ENCODE results near the gene FXR2. TPM values are rescaled to one million over a fixed set of nuclear protein-coding genes. Genes with fewer than 3 reads are reported as not detected.
"Not testable (repeated sequence)": the region's sequence is repeated elsewhere in the genome, so short reads cannot be mapped to it uniquely, and the experiment has no call there.

Gene FXR2
- polyA plus RNA-seq, 1 donor from 2014 or later, result 118 TPM

GRCh38 chr17:7606280-7606679, 8.4 kb downstream of the FXR2 start:
- Histone ChIP-seq H3K9ac (ENCODE audit: low read length) (no peak overlapping the region), H3K36me3 (ENCODE audit: insufficient read depth, low read length) (no peaks in the 10 kb centered on the region), H3K27ac (ENCODE audit: low read length) (no peak overlapping the region), H3K27me3 (ENCODE audit: insufficient read depth, low read depth, low read length) (no peaks in the 10 kb centered on the region), H3K79me2 (replicated peaks; ENCODE audit: insufficient read depth, low read length) (peaks cover 33% of the 10 kb centered on the region), H3K4me2 (ENCODE audit: low read length) (no peak overlapping the region), H2AFZ (ENCODE audit: low read depth, low read length) (no peak overlapping the region), H3F3A (ENCODE audit: insufficient read depth, low read length, poor library complexity, severe bottlenecking) (no peaks in the 10 kb centered on the region), H3K9me3 (ENCODE audit: low read length) (no peaks in the 10 kb centered on the region), H3K4me3 (ENCODE audit: low read length) (no peak overlapping the region), H3K9me2 (ENCODE audit: insufficient read depth, low read length) (no peaks in the 10 kb centered on the region), H4K20me1 (ENCODE audit: insufficient read depth) (no peaks in the 10 kb centered on the region)
- TF ChIP-seq CTCF (IDR thresholded peaks at IDR 0.05; ENCODE audit: poor library complexity, severe bottlenecking) (no peak), POLR2AphosphoS5 (IDR thresholded peaks at IDR 0.05) (no peak), EP300 (conservative IDR thresholded peaks at IDR 0.05; ENCODE audit: poor library complexity, severe bottlenecking) (no peak), EZH2 (IDR thresholded peaks at IDR 0.05; ENCODE audit: borderline replicate concordance, insufficient read depth, low read length, poor library complexity, severe bottlenecking) (no peak), MXI1 (conservative IDR thresholded peaks at IDR 0.05; ENCODE audit: poor library complexity, severe bottlenecking) (no peak), RAD21 (conservative IDR thresholded peaks at IDR 0.05) (no peak), SMC3 (conservative IDR thresholded peaks at IDR 0.05; ENCODE audit: poor library complexity) (no peak)
- TF ChIP-seq, protein P1, sequence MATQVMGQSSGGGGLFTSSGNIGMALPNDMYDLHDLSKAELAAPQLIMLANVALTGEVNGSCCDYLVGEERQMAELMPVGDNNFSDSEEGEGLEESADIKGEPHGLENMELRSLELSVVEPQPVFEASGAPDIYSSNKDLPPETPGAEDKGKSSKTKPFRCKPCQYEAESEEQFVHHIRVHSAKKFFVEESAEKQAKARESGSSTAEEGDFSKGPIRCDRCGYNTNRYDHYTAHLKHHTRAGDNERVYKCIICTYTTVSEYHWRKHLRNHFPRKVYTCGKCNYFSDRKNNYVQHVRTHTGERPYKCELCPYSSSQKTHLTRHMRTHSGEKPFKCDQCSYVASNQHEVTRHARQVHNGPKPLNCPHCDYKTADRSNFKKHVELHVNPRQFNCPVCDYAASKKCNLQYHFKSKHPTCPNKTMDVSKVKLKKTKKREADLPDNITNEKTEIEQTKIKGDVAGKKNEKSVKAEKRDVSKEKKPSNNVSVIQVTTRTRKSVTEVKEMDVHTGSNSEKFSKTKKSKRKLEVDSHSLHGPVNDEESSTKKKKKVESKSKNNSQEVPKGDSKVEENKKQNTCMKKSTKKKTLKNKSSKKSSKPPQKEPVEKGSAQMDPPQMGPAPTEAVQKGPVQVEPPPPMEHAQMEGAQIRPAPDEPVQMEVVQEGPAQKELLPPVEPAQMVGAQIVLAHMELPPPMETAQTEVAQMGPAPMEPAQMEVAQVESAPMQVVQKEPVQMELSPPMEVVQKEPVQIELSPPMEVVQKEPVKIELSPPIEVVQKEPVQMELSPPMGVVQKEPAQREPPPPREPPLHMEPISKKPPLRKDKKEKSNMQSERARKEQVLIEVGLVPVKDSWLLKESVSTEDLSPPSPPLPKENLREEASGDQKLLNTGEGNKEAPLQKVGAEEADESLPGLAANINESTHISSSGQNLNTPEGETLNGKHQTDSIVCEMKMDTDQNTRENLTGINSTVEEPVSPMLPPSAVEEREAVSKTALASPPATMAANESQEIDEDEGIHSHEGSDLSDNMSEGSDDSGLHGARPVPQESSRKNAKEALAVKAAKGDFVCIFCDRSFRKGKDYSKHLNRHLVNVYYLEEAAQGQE (IDR thresholded peaks at IDR 0.05; ENCODE audit: borderline replicate concordance), result no peak

- H3K27ac ChIP-seq (ENCODE audit: low read length); H2AFZ ChIP-seq (ENCODE audit: low read depth, low read length); H3K4me2 ChIP-seq (ENCODE audit: low read length); H3K27me3 ChIP-seq (ENCODE audit: insufficient read depth, low read depth, low read length); H3K79me2 ChIP-seq (replicated peaks; ENCODE audit: insufficient read depth, low read length); H4K20me1 ChIP-seq (ENCODE audit: insufficient read depth); H3K9ac ChIP-seq (ENCODE audit: low read length); H3K4me3 ChIP-seq (ENCODE audit: low read length); H3K9me3 ChIP-seq (ENCODE audit: low read length); H3F3A ChIP-seq (ENCODE audit: insufficient read depth, low read length, poor library complexity, severe bottlenecking); H3K36me3 ChIP-seq (ENCODE audit: insufficient read depth, low read length); H3K9me2 ChIP-seq (ENCODE audit: insufficient read depth, low read length): not testable (repeated sequence)
Measured at GRCh38 chr17:7597561-7597960, 17.1 kb downstream of the FXR2 start.

DNA sequence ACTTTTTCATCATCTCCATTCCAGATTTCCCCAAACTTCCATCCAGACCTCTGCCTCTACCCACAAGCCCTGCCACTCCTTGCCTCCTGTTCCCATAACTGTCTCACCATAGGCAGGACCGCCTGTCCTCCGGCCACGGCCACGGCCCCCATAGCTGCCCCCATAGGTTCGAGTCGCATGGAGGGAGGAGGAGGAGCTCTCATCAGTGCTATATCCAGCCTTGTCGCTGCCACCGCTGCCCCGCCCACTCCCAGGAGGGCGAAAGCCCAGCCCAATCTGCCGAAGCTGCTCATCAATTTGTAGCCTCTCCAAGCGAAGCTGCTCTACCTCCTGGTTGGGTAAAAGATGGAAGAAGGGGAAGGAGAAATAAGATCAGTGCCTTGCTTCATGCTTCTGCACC, 21.4 kb downstream of the FXR2 start:
- no peaks in the 10 kb centered on the region for H3K79me2 ChIP-seq (replicated peaks; ENCODE audit: insufficient read depth, low read length)
- no peaks in the 10 kb centered on the region for H3F3A ChIP-seq (ENCODE audit: insufficient read depth, low read length, poor library complexity, severe bottlenecking)
- no peak overlapping the region for H2AFZ ChIP-seq (ENCODE audit: low read depth, low read length)
- no peak overlapping the region for H3K27ac ChIP-seq (ENCODE audit: low read length)
- TF ChIP-seq MXI1 (conservative IDR thresholded peaks at IDR 0.05; ENCODE audit: poor library complexity, severe bottlenecking) (no peak), EP300 (conservative IDR thresholded peaks at IDR 0.05; ENCODE audit: poor library complexity, severe bottlenecking) (no peak), POLR2AphosphoS5 (IDR thresholded peaks at IDR 0.05) (no peak), RAD21 (conservative IDR thresholded peaks at IDR 0.05) (no peak), TAF1 (IDR thresholded peaks at IDR 0.05; ENCODE audit: low read depth) (no peak), CTCF (IDR thresholded peaks at IDR 0.05; ENCODE audit: poor library complexity, severe bottlenecking) (no peak), SMC3 (conservative IDR thresholded peaks at IDR 0.05; ENCODE audit: poor library complexity) (no peak), EZH2 (IDR thresholded peaks at IDR 0.05; ENCODE audit: borderline replicate concordance, insufficient read depth, low read length, poor library complexity, severe bottlenecking) (no peak)
- TF ChIP-seq, protein P1 (IDR thresholded peaks at IDR 0.05; ENCODE audit: borderline replicate concordance), result no peak
- no peak overlapping the region for H3K9ac ChIP-seq (ENCODE audit: low read length)
- H4K20me1 ChIP-seq (ENCODE audit: insufficient read depth), result no peaks in the 10 kb centered on the region
- H3K4me3 ChIP-seq (ENCODE audit: low read length), result no peak overlapping the region
- no peaks in the 10 kb centered on the region for H3K9me2 ChIP-seq (ENCODE audit: insufficient read depth, low read length)
- no peaks in the 10 kb centered on the region for H3K27me3 ChIP-seq (ENCODE audit: insufficient read depth, low read depth, low read length)
- no peaks in the 10 kb centered on the region for H3K9me3 ChIP-seq (ENCODE audit: low read length)
- H3K36me3 ChIP-seq (ENCODE audit: insufficient read depth, low read length), result peaks cover 7% of the 10 kb centered on the region
- H3K4me2 ChIP-seq (ENCODE audit: low read length), result no peak overlapping the region

All from neural cell (in vitro differentiated cells).